ENCODE results near the gene DDAH1.

The DDAH1 gene

DNA sequence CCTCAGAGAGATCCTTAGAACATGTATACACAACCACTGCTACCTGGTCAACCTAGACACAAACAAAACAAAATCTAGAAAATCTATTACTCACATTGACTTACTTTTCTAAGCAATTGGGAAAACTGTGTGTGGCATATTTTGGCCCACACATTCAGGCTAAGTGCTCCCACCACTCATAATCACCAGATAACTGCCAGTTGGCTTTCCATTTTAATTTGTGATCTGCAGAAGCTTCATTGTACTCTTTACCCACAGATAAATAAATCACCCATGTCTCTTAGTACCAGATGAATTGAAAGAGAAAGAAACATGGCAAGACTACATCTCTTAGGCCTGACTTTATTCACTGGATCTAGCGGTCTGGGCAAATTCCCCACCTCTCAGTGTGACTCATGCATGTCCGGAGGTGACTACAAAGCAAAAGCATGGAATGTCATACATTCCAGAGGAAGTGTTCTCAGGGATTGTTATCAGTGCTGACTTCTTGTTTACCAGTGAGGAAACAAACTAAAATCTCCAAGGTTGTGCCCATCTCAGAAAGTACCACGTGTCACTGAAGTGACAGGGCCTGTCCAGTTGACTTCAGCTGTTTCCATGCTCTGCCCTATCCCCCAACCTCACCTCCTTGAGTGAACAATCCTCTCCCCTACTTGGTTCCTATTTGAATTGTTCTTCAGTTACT lies 136.1 kb downstream of the DDAH1 start:
- DNase-seq (ENCODE audit: low spot score), result no peak
- no peak for TF ChIP-seq CTCF (IDR thresholded peaks at IDR 0.05; ENCODE audit: extremely low read depth, missing control alignments)

- no peak for DNase-seq (ENCODE audit: low spot score)
- no peak for TF ChIP-seq CTCF (IDR thresholded peaks at IDR 0.05; ENCODE audit: extremely low read depth, missing control alignments)
Observed at GRCh38 chr1:85327759-85328158, 137.2 kb downstream of the DDAH1 start.

- no peak for TF ChIP-seq CTCF (IDR thresholded peaks at IDR 0.05; ENCODE audit: extremely low read depth, missing control alignments)
- DNase-seq (ENCODE audit: low spot score), result no peak
Observed at GRCh38 chr1:85326851-85327250, 138.1 kb downstream of the DDAH1 start.

DNA sequence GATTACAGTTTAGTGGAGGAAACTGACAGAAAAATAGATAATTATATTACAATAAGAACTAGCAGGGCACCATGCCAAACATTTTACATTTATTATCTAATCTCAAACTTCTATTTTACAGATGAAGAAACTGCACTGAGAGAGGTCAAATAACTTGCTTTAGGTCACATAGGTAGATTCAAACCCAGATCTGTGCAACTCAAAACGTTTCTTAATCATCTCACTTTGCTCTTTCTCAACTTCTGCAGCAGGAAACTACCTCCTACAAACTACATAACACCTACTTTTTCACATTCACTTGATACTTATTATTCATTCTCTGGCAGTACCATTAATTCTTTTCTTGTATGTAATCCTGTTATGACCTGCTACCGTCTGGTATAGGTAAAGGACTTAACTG lies 138.6 kb downstream of the DDAH1 start:
- DNase-seq (ENCODE audit: low spot score), result no peak
- no peak for TF ChIP-seq CTCF (IDR thresholded peaks at IDR 0.05; ENCODE audit: extremely low read depth, missing control alignments)

DNA sequence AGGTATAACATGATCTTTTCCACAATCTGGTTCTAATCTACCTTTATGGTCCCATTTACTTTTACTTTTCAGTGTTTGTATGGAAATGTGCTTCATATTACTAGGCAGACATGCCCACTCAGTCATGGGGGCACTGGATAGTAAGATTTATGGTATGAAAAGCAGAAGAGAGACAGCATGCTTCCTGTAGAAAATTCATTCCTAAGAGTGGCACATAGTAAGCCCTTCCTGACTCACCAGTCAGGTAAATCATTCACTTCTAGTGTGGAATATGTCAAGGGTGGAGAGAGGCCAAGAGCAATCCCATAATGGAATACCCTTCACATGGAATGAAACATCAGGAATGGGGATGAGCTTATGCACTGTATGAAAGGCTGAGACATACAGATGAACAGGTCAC lies 139.0 kb downstream of the DDAH1 start:
- no peak for DNase-seq (ENCODE audit: low spot score)
- TF ChIP-seq CTCF (IDR thresholded peaks at IDR 0.05; ENCODE audit: extremely low read depth, missing control alignments), result no peak

GRCh38 chr1:85323770-85324169 lies 141.2 kb downstream of the DDAH1 start:
- DNase-seq (ENCODE audit: low spot score), result no peak
- no peak for TF ChIP-seq CTCF (IDR thresholded peaks at IDR 0.05; ENCODE audit: extremely low read depth, missing control alignments)

GRCh38 chr1:85322655-85323054 lies 142.3 kb downstream of the DDAH1 start:
- DNase-seq (ENCODE audit: low spot score), result no peak
- TF ChIP-seq CTCF (IDR thresholded peaks at IDR 0.05; ENCODE audit: extremely low read depth, missing control alignments), result no peak

Data from GM20000 (cell line).